Gastroesophageal sphincter (tissue), 3 donors: Measurements from ENCODE around the gene TM4SF1.
"Not testable (repeated sequence)": the region's sequence is repeated elsewhere in the genome, so short reads cannot be mapped to it uniquely, and the experiment has no call there.

Source experiments
- CTCF ChIP-seq, 4 experiments: fragments of 200-600 bp in 2 of 4; fragments of 450-650 bp in 2 of 4; sonication (generic) in 1 of 4; IDR thresholded peaks; one replicate each; pipeline ENCODE4 v1.5.1; 2017 to 2019; ENCODE audit warnings: antibody characterized with exemption in 4 of 4, mild to moderate bottlenecking in 2 of 4, moderate library complexity in 2 of 4
- POLR2A ChIP-seq, 2 donors: fragments of 450-650 bp; IDR thresholded peaks; one replicate each; pipeline ENCODE4 v1.6.1; 2017; ENCODE audit warnings: antibody characterized with exemption in 2 of 2, mild to moderate bottlenecking in 2 of 2, moderate library complexity in 1 of 2
- POLR2AphosphoS5 ChIP-seq: sonication (generic); formaldehyde crosslinking; IDR thresholded peaks from one replicate; pipeline ENCODE4 v1.6.1; 2017; ENCODE audit warnings: antibody characterized with exemption

- TF ChIP-seq CTCF (IDR thresholded peaks at IDR 0.05); POLR2A (IDR thresholded peaks at IDR 0.05); POLR2AphosphoS5: not testable (repeated sequence)
These were observed 2.8 kb upstream of the TM4SF1 start for GRCh38 chr3:149380220-149380619.
